ENCODE data around the gene LY6G5C.
A peak's percentile ranks its signal among the peaks of the same experiment; 100 is the strongest.

LY6G5C gene, protein sequence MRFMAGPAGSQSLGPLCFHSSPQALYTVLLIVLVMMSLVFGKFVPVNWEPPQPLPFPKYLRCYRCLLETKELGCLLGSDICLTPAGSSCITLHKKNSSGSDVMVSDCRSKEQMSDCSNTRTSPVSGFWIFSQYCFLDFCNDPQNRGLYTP

GRCh38 chr6:31680226-31681134 lies at the start of gene LY6G5C:
TSS of gene LY6G5C (minus strand) at chr6:31681067. CDS start at chr6:31680373, 694 bp downstream.
- DNase-seq = peak; percentile 81

- peak; percentile 85 for DNase-seq
These were observed 49.2 kb upstream of the LY6G5C start for GRCh38 chr6:31729979-31730630.

- peak; percentile 91 for DNase-seq
These were observed 48.7 kb upstream of the LY6G5C start for GRCh38 chr6:31729515-31729978.

DNA sequence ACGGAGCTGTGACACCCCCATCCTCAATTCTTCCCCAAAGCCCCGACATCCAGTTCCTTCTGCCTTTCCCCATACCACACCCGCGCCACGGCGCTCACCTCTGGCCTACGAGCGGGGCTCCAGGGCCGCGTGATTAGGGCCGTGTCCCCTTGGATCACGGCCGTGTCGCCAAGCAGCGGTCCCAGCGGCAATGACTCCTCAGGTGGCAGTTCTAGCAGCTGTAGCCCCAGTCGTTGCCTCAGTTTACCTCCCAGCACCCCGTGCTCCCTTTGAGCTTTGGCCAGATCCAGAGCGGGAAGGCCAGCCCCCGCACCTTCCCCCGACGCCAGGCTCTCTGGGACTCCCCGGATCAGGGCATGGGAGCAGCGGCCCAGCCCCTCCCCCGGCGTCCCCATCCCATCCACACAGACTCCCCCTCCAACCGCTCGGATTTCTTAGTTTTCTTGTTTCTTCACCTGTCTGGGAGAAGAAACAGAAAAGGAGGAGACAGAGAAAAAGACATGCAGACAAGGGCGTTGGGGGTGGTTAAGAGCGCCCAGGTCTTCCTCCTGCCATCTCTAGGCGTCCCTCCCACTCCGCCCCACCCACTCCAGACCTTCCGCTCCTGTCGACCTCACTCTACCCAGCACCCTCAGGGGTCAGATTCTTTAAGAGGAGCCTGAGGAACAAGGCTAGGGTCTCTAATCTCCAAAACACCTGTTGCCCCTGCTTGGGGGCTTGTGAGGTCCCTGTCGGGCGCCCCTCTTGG lies 48.1 kb upstream of the LY6G5C start, which contains the start of gene DDAH2:
DDAH2 (minus strand) TSS at position 533 of the 748 bp plus-strand sequence; CDS start at position 395, 138 bp downstream.
- DNase-seq = no peak

DNA sequence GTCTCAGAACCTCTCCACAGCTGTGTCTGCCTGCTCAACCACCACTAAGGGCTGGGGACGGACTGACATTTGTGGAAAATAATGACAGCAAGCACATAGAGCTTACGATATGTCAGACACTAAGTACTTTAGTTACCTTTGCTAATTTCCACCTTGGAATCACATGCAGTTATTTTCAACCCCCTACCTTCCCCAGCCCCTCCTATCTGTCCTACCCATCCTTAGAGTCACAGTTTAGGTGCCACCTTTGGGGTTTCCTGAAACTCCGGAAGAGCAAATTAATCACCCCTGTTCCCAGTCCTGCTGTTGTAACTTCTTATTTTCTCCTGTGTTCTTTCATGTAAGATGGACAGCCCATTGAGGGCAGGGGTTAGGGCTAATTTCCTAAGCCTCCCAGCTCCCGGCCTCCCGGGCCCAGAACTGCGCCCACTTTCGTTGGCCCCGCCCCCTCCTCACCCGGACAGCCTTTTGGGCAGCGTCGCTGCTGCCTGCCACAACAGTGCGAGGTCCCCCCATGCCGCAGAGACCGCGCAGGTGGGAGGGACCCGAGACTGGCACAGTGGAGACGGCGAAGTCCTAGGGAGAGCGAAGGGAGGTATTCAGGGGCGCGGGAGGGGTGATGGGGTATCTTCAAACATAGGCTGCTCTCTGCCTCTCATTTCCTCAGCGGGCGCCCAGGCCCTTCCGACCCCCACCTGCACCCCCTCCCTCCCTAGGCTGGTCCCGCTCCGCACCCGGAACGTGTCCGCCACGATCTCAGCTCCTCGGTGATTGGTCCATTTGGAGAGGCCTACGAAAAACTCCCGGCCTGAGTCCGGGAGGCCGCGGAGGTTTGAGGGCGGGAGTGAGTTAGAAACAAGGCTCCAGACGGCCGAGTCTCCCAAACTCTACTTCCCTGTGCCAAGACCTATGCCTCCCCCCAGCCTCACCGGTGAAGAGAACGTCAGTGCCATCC lies 47.1 kb upstream of the LY6G5C start:
- DNase-seq = no peak

GRCh38 chr6:31727034-31727716 lies 46.3 kb upstream of the LY6G5C start:
- DNase-seq = peak; percentile 93

- peak; percentile 95 for DNase-seq
These were observed 44.9 kb upstream of the LY6G5C start for GRCh38 chr6:31725502-31726350.

- no peak for DNase-seq
These were observed 43.3 kb upstream of the LY6G5C start for GRCh38 chr6:31723980-31724691.

GRCh38 chr6:31723245-31723979 lies 42.5 kb upstream of the LY6G5C start, which contains the start of gene MPIG6B:
TSS of gene MPIG6B (plus strand) at chr6:31723373. CDS start at chr6:31723384, 11 bp downstream.
- no peak for DNase-seq

- DNase-seq = no peak
These were observed 41.3 kb upstream of the LY6G5C start for GRCh38 chr6:31722173-31722572.

DNA sequence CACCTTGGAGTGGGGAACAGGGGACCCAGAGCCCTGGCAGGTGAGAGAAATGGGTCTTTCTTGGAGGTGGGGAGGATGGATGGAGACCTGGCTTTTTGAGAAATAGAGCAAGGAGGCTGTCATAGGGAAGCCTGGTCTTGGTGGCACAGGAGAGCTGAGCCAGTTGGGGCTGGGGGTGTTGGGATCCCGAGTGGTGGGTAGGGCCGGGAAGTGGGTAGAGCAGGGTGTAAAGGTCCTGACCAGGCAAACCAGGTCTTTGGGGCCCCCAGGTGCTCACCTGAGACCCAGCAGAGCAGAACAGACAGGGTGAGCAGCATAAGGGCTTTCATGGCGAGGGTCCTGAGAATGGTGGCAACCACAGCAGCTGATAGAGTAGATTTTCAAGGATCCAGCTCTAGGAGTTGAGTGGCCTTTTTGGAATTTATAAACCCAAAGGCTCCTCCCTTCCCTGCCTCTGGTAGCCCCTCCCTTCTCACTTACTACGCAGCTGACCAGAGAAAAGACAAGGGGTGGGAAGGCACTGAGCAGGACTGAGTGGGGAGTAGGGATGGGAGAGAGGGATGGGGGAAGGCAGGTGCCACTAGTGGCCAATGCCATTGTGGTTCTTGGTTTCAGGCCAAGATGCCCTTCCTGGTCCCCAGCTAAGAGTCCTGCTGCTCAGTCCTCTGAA lies 40.6 kb upstream of the LY6G5C start, which contains the start of gene LY6G6C:
LY6G6C (minus strand) TSS at position 396 of the 670 bp plus-strand sequence; CDS start at position 329, 67 bp downstream.
- no peak for DNase-seq

- DNase-seq = no peak
These were observed 39.4 kb upstream of the LY6G5C start for GRCh38 chr6:31720196-31720770.

GRCh38 chr6:31719001-31719400 lies 38.1 kb upstream of the LY6G5C start:
- no peak for DNase-seq

DNA sequence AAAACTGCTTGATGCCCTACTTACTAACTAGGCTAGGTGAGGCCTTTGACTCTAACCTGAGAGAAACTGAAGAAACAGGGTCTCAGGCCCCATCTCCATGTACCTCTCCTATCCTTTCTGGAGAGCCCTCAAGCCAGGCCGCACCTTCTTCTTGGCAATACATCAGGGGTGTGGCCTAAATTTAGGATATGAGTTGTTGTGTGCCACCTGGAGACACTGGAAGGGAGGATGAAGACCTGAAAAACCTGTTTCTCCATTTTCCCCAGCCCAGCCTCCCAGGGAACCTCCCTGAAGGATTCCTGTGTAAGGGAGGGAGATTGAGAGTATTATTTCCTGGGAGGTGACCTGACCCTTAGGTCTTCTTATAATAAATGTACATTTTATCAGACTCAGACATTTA lies 37.4 kb upstream of the LY6G5C start:
- no peak for DNase-seq

DNA sequence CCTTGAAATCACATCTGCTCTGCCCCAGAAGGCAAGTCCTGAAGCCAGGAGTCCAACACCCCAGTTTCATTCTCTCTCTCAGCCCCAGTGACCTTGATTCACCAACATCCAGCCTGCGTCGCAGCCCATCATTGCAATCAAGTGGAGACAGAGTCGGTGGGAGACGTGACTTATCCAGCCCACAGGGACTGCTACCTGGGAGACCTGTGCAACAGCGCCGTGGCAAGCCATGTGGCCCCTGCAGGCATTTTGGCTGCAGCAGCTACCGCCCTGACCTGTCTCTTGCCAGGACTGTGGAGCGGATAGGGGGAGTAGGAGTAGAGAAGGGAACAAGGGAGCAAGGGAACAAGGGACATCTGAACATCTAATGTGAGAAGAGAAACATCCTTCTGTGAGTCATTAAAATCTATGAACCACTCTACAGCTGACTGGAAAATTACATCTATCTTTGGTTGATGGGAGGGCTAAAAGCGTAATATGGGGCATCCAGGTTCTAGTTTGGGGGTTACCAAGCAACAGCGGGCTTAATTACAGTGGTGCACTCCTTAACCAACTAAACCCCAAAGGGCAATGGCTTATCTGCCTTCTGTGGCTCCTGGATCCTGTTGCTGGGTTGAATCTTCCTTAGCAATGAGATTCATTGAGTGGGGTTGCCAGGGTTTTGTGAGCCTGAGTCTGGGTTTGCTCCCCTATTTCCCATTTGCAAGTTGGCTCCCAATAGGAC lies 36.8 kb upstream of the LY6G5C start:
- DNase-seq = no peak
